CD4-positive, alpha-beta T cell treated with Interleukin-12 subunit alpha and Interleukin-12 subunit beta, for 1 hour (primary cell): ENCODE data around the gene AGAP3.

Source experiments
- DNase-seq: peaks from one replicate; pipeline ENCODE4 v3.0.0-alpha.2; 2020

Gene AGAP3

DNA sequence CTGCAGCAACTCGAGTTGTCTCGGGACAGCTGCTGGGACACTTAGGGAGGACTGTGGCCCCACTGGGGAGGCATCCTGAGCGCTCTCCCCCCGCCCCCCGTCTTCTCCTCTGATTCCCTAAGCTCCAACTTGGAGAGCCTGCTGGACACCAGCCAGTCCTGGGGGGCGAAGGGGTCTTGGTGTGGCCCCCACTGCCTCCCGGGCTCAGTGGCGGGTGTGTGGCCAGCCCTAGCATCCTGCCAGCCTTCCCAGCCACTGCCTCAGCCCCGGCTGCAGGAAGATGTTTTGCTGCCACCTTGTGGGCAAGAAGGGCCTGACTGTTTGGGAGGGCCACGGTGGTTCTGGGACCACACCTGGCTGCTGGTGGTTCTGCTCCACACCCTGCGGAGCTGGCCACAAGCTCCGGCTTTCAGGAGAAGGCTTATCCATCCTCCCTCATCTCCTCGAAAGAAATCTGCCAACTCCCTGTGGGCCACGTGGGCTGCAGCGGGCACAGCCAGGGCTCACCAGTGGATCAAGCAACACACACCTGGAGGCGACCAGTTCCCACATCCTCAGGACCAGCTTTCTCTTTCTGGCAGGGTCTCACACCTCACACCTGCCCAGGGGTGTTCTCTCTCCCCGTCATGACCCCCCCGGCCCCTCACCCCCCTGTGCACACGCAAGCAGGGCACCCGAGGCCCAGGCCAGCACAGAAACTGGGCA, 24.8 kb downstream of the AGAP3 start:
- DNase-seq: peak; percentile 78

DNA sequence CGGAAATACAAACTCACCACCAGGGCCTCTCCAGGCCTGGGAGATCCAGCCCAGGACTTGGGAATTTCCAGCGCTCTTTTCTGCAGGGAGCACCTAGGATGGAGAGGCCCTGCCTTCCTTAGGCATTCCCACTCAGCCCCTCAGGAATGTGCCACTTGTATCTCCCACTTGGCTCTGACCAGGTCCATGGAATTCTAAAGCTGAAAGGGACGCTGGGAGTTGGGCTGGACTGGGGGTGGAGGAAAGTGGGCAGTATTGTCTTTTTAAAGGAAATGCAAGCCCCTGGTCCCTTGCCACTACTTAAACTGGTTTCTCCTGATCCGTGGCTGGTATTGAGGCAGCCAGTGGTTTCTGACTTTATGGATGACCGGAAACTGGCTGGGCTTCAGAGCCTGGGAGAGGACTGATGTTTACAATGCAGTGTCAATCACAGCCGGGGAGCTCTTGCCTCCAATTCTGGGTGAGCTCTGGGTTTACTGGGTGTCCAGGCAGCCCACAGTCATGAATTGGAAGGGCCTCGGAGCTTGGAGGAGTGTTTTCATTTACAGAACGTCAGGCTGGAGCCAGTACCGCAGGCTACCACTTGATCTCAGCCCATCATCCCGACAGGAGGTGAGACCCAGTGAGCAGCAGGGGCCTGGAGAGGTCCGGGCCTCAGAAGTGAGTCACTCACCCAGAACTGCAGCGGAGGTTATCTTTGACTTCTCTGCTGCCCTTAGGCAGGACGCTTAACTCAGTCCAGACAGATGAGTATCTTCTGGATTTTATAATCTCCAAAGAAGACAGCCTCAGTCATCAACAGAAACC, 27.3 kb downstream of the AGAP3 start:
- DNase-seq: no peak

DNA sequence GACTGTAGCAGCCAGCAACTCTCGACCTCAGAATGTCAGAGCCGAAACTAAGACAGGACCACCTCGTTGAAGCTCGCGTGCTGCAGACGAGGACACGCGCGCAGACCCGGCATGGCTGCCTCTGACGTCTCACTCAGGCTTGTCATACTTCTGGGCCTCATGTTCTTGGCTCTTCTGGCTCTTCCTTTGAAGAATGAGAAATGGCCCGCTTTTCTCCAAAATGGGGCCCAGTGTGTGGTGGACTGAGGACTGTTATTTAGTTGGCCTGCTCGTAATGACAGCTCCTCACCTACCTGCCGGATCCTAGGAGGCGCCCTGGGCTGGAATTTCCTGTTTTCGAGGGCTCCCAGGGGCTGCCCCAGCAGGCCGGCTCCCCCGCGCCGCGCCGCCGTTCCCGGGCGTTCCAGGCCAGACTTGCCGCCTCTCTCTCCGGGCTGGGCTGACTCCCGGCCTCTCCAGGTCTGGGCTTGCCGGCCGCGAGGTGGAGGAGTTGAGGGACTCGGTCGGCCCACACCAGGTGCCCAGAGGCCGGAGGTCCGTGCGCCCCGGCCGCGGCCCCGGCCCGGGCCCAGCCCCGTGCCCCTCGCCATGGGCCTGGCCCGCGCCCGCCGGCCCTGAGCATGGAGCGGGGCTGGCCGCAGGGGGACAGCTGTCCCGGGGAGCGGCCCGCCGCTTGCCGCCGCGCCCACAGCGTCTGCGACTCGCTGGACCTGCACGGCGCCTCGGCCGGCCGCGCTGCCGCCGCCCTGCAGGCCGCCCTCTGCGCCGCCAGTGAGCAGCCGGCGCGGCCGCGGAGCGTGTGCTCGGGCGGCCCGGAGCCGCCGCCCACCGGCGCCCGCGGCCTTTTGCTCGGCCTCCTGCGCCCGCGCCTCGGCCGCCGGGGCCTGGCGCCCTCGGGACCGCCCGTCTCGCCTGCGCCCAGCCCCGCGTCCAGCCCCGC, 28.1 kb downstream of the AGAP3 start:
- DNase-seq: no peak

DNA sequence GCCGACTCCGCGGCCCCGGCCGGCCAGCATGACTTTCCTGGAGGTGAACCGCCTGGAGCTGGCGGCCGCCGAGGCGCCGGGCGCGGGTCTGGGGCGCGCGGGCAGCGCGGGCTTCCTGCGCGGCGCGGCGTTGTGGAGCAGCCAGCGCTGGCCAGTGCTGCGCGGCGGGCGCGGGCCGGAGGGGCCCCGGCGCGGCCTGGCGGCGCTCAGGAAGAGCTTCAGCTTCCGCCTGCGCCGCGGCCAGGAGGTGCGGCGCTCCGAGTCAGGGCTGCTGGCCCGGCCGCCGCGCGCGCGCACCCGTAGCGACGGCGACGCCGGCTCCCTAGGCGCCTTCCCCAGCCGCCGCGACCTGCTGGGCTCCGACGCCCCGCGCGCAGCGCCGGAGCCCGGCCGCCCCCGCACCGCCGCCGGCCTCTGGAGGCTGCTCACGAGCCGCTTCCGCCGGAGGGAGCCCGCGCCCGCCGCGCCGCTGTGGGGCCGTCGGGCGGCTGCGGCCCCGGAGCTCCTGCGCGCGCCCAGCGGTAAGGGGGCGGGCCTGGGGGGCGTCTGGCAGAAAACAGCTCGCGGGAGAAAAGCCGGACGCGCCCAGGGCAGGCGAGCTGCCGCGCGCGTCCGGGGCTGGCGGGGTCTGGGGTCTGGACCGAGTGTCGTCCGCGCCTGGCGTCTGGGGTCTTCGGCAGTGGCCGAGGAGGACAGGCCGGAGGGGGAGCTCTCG, 29.0 kb downstream of the AGAP3 start:
- DNase-seq: peak; percentile 30

- DNase-seq: no peak
These were observed 29.7 kb downstream of the AGAP3 start for GRCh38 chr7:151115836-151116418.

- no peak for DNase-seq
These were observed 30.5 kb downstream of the AGAP3 start for GRCh38 chr7:151116603-151117440.

DNA sequence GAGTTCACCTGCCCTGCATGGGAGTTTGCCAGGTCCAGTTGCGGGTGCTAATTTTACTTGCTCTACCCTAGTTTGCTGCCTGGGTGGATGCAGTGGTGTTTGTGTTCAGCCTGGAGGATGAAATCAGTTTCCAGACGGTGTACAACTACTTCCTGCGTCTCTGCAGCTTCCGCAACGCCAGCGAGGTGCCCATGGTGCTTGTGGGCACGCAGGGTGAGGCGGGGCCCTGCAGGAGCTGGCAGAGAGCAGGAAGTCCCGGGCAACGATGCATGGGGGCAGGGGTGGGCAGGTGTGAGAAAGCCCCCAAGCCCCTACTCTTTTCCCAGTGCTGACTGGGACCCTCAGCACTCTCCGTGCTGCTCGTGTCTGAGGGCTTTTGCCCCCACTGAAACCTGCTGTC, 31.3 kb downstream of the AGAP3 start:
- DNase-seq: peak; percentile 56

GRCh38 chr7:151118108-151119054, 32.1 kb downstream of the AGAP3 start:
- no peak for DNase-seq

- DNase-seq: no peak
These were observed 32.8 kb downstream of the AGAP3 start for GRCh38 chr7:151119055-151119415.

DNA sequence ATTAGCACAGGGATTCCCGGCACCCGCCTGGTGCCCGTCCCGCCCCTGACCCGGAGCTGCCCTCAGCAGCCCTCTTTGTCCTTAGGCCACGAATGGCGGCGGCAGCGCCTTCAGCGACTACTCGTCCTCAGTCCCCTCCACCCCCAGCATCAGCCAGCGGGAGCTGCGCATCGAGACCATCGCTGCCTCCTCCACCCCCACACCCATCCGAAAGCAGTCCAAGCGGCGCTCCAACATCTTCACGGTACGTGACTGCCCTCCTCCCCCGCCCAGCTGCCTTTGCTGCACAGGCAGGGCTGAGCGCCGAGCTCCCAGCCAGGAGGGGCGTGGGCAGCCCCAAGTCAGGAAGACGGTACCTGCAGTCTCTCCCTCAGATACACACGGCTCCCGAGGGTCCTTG, 33.6 kb downstream of the AGAP3 start:
- no peak for DNase-seq

DNA sequence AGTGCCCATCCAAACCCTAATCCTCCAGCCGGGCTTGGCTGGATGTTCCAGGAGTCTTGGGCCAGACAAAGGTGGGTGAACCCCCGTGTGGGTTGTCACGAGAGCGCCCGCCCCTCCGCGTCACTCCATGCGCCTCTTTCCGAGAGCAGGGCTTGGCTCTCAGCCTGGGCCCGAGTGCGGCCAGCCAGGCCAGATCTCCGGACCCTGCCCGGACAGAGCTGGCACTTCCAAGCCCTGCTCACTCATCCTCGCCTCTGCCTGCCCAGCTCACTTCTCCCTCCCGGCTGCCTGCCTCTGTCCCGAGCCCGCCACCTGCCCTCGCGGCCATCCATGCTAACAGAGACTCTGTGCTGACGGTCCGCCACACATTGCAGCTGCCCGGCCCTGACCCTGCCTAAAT, 34.6 kb downstream of the AGAP3 start:
- DNase-seq: no peak

- DNase-seq: no peak
These were observed 35.3 kb downstream of the AGAP3 start for GRCh38 chr7:151121380-151122170.

DNA sequence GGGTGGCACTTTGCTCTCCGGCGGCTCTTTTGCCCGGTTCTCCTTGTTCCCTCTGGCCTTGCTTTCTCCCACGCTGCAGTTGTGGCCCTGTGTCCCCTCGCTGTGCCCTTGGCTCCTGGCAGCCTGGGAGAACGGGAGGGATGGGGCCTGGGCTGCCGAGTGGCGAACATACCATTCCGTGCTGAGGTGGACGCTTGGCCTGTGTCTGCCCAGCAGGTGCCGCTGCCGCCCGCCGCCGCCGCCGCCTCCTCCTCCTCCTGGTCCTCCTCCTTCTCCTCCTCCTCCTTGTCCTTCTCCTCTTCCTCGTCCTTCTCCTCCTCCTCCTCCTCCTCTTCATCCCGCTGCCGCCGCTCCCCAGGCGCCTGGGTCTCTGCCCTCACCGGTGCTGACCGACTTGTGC, 36.0 kb downstream of the AGAP3 start:
- DNase-seq: no peak

DNA sequence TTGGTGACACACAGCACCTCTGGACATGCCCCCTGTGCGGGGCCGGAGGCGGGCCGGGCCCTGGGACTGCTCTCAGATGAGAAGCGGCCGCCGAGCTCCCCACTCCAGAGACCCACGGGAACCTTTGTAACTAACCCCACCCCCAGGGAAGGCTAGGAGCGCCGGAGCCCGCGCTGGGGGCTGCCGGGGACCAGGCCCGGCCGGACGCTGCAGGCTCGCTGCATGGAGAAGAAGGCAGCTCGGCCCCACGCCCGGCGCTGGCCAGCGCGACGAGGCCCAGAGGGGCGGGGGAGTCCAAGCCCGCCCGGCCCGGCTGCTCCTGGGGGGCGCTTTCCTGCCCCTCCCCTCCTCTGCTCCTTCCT, 36.5 kb downstream of the AGAP3 start:
- DNase-seq: no peak

DNA sequence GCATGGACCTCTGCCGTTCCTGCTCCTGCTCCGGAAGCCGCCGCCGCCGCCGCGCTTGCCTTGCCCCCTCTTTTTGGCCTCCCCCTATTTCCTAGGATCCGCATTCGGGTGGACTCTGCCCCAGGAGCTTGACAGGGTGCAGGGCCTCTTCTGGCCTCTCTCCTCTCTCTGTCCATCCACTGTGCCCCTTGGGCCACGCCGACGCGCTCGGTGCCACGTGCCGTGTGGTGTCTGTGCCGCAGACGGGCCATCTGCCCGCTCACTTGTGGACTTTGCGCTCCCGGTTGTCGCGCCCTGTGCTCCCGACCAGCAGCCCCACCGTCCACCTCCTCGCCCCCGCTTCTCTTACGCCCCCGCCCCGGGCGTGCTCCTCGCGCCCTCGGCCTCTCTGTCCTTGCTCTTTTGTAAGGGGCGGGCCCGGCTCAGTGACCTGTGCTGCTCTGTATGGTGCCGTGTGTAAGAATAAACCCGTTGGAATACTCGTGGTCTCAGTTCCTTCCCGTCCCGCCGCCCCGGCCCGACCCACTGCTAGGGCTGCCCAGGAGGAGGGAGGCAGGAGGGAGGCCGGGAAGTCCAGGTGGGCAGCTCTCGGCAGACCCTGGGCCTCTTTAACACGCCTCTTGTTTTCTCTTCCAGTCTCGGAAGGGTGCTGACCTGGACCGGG, 37.0 kb downstream of the AGAP3 start:
- DNase-seq: no peak

- DNase-seq: peak; percentile 85
These were observed 37.7 kb downstream of the AGAP3 start for GRCh38 chr7:151123822-151124464.

GRCh38 chr7:151124481-151124880, 38.2 kb downstream of the AGAP3 start:
- no peak for DNase-seq

GRCh38 chr7:151124899-151125399, 38.7 kb downstream of the AGAP3 start:
- no peak for DNase-seq
